ENCODE results near the gene TMEM150C. TPM values are rescaled to one million over a fixed set of nuclear protein-coding genes. Genes with fewer than 3 reads are reported as not detected.

TMEM150C gene
- total RNA-seq, 1 donor from 2014 or later = 0.95 TPM

DNA sequence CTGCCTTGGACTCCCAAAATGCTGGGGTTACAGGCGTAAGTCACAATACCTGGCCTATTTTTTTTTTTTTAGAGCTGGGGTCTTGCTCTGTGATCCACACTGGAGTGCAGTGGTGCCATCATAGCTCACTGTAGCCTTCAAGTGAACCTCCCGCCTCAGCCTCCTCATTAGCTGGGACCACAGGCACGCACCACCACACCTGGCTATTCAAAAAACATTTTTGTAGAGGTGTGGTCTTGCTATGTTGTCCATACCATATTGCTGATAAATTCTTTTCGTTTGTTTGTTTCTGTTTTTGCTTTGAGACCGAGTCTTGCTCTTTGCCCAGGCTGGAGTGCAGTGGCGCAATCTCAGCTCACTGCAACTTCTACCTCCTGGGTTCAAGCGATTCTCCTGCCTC is 109.8 kb downstream of the TMEM150C start:
- DNase-seq (ENCODE audit: low read depth) = no peak
- peaks cover 30% of the 10 kb centered on the region for H3K79me2 ChIP-seq (ENCODE audit: insufficient read depth, low read length)

GRCh38 chr4:82450966-82451755 is 110.6 kb downstream of the TMEM150C start:
- no peak overlapping the region for H2AFZ ChIP-seq (ENCODE audit: low read depth, low read length)
- peaks cover 11% of the 10 kb centered on the region for H4K20me1 ChIP-seq (ENCODE audit: insufficient read depth, low read length)
- H3K4me2 ChIP-seq (ENCODE audit: low read length) = no peak overlapping the region
- no peaks in the 10 kb centered on the region for H3K27me3 Mint-ChIP-seq (ENCODE audit: low read depth, unreplicated experiment)
- no peak overlapping the region for H3K27ac ChIP-seq (ENCODE audit: low read depth, low read length)
- peaks cover 11% of the 10 kb centered on the region for H3K36me3 Mint-ChIP-seq (ENCODE audit: low read depth, unreplicated experiment)
- H3K79me2 ChIP-seq (ENCODE audit: insufficient read depth, low read length) = peaks cover 34% of the 10 kb centered on the region
- no peaks in the 10 kb centered on the region for H3K9me3 ChIP-seq (ENCODE audit: insufficient read depth, low read depth, low read length)
- H3K27me3 ChIP-seq (ENCODE audit: insufficient read depth, low read length) = no peaks in the 10 kb centered on the region
- no peak overlapping the region for H3K27ac Mint-ChIP-seq (ENCODE audit: unreplicated experiment)
- H3K4me3 Mint-ChIP-seq (ENCODE audit: unreplicated experiment) = no peak overlapping the region
- FAIRE-seq = no peak
- H3K4me3 ChIP-seq (ENCODE audit: insufficient read depth, low read depth, low read length) = no peak overlapping the region
- no peaks in the 10 kb centered on the region for H3K9me3 Mint-ChIP-seq (ENCODE audit: unreplicated experiment)
- H3K4me1 Mint-ChIP-seq (ENCODE audit: low read depth, unreplicated experiment) = no peaks in the 10 kb centered on the region
- no peak for DNase-seq (ENCODE audit: low read depth)
- no peak overlapping the region for H3K9ac ChIP-seq (ENCODE audit: low read length)
- TF ChIP-seq EZH2 (IDR thresholded peaks at IDR 0.05; ENCODE audit: insufficient read depth, low read length) = no peak
- TF ChIP-seq, protein P1, sequence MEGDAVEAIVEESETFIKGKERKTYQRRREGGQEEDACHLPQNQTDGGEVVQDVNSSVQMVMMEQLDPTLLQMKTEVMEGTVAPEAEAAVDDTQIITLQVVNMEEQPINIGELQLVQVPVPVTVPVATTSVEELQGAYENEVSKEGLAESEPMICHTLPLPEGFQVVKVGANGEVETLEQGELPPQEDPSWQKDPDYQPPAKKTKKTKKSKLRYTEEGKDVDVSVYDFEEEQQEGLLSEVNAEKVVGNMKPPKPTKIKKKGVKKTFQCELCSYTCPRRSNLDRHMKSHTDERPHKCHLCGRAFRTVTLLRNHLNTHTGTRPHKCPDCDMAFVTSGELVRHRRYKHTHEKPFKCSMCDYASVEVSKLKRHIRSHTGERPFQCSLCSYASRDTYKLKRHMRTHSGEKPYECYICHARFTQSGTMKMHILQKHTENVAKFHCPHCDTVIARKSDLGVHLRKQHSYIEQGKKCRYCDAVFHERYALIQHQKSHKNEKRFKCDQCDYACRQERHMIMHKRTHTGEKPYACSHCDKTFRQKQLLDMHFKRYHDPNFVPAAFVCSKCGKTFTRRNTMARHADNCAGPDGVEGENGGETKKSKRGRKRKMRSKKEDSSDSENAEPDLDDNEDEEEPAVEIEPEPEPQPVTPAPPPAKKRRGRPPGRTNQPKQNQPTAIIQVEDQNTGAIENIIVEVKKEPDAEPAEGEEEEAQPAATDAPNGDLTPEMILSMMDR (IDR thresholded peaks at IDR 0.05; ENCODE audit: insufficient read depth, low read depth, low read length) = no peak
- H3K4me1 ChIP-seq (ENCODE audit: insufficient read depth, low read length) = no peaks in the 10 kb centered on the region
- peaks cover 11% of the 10 kb centered on the region for H3K36me3 ChIP-seq (ENCODE audit: insufficient read depth, low read length)

More for the DNA sequence above, 109.8 kb downstream of the TMEM150C start:
- Mint-ChIP-seq H3K27me3 (ENCODE audit: low read depth, unreplicated experiment) (no peaks in the 10 kb centered on the region), H3K9me3 (ENCODE audit: unreplicated experiment) (no peaks in the 10 kb centered on the region), H3K4me1 (ENCODE audit: low read depth, unreplicated experiment) (no peaks in the 10 kb centered on the region), H3K4me3 (ENCODE audit: unreplicated experiment) (no peak overlapping the region), H3K27ac (ENCODE audit: unreplicated experiment) (no peak overlapping the region), H3K36me3 (ENCODE audit: low read depth, unreplicated experiment) (peaks cover 14% of the 10 kb centered on the region)
- FAIRE-seq = no peak
- Histone ChIP-seq H3K4me2 (ENCODE audit: low read length) (no peak overlapping the region), H2AFZ (ENCODE audit: low read depth, low read length) (no peak overlapping the region), H3K4me3 (ENCODE audit: insufficient read depth, low read depth, low read length) (no peak overlapping the region), H3K36me3 (ENCODE audit: insufficient read depth, low read length) (peaks cover 16% of the 10 kb centered on the region), H3K4me1 (ENCODE audit: insufficient read depth, low read length) (no peaks in the 10 kb centered on the region), H3K9ac (ENCODE audit: low read length) (no peak overlapping the region), H4K20me1 (ENCODE audit: insufficient read depth, low read length) (peaks cover 8% of the 10 kb centered on the region), H3K9me3 (ENCODE audit: insufficient read depth, low read depth, low read length) (no peaks in the 10 kb centered on the region), H3K27me3 (ENCODE audit: insufficient read depth, low read length) (no peaks in the 10 kb centered on the region), H3K27ac (ENCODE audit: low read depth, low read length) (no peak overlapping the region)
- TF ChIP-seq EZH2 (IDR thresholded peaks at IDR 0.05; ENCODE audit: insufficient read depth, low read length) = no peak
- TF ChIP-seq, protein P1 (IDR thresholded peaks at IDR 0.05; ENCODE audit: insufficient read depth, low read depth, low read length) = no peak

- H3K4me1 Mint-ChIP-seq (ENCODE audit: low read depth, unreplicated experiment) = no peaks in the 10 kb centered on the region
- H3K27me3 ChIP-seq (ENCODE audit: insufficient read depth, low read length) = no peaks in the 10 kb centered on the region
- H3K9ac ChIP-seq (ENCODE audit: low read length) = no peak overlapping the region
- DNase-seq (ENCODE audit: low read depth) (no peak), FAIRE-seq (no peak)
- H3K79me2 ChIP-seq (ENCODE audit: insufficient read depth, low read length) = peaks cover 64% of the 10 kb centered on the region
- H3K36me3 ChIP-seq (ENCODE audit: insufficient read depth, low read length) = peaks cover 11% of the 10 kb centered on the region
- H3K27ac ChIP-seq (ENCODE audit: low read depth, low read length) = no peak overlapping the region
- TF ChIP-seq EZH2 (IDR thresholded peaks at IDR 0.05; ENCODE audit: insufficient read depth, low read length) = no peak
- TF ChIP-seq, protein P1 (IDR thresholded peaks at IDR 0.05; ENCODE audit: insufficient read depth, low read depth, low read length) = no peak
- H3K4me3 Mint-ChIP-seq (ENCODE audit: unreplicated experiment) = no peak overlapping the region
- H3K36me3 Mint-ChIP-seq (ENCODE audit: low read depth, unreplicated experiment) = peaks cover 8% of the 10 kb centered on the region
- no peak overlapping the region for H3K27ac Mint-ChIP-seq (ENCODE audit: unreplicated experiment)
- H3K4me2 ChIP-seq (ENCODE audit: low read length) = no peak overlapping the region
- no peaks in the 10 kb centered on the region for H3K9me3 Mint-ChIP-seq (ENCODE audit: unreplicated experiment)
- H3K4me1 ChIP-seq (ENCODE audit: insufficient read depth, low read length) = no peaks in the 10 kb centered on the region
- no peaks in the 10 kb centered on the region for H3K9me3 ChIP-seq (ENCODE audit: insufficient read depth, low read depth, low read length)
- peaks cover 31% of the 10 kb centered on the region for H4K20me1 ChIP-seq (ENCODE audit: insufficient read depth, low read length)
- no peaks in the 10 kb centered on the region for H3K27me3 Mint-ChIP-seq (ENCODE audit: low read depth, unreplicated experiment)
- H2AFZ ChIP-seq (ENCODE audit: low read depth, low read length) = no peak overlapping the region
- H3K4me3 ChIP-seq (ENCODE audit: insufficient read depth, low read depth, low read length) = no peak overlapping the region
Measured at GRCh38 chr4:82447886-82448285, 113.9 kb downstream of the TMEM150C start.
